Measurements from ENCODE around the gene ZNF74.
A peak's percentile ranks its signal among the peaks of the same experiment; 100 is the strongest.
"Not testable (repeated sequence)": the region's sequence is repeated elsewhere in the genome, so short reads cannot be mapped to it uniquely, and the experiment has no call there.

The ZNF74 gene

DNA sequence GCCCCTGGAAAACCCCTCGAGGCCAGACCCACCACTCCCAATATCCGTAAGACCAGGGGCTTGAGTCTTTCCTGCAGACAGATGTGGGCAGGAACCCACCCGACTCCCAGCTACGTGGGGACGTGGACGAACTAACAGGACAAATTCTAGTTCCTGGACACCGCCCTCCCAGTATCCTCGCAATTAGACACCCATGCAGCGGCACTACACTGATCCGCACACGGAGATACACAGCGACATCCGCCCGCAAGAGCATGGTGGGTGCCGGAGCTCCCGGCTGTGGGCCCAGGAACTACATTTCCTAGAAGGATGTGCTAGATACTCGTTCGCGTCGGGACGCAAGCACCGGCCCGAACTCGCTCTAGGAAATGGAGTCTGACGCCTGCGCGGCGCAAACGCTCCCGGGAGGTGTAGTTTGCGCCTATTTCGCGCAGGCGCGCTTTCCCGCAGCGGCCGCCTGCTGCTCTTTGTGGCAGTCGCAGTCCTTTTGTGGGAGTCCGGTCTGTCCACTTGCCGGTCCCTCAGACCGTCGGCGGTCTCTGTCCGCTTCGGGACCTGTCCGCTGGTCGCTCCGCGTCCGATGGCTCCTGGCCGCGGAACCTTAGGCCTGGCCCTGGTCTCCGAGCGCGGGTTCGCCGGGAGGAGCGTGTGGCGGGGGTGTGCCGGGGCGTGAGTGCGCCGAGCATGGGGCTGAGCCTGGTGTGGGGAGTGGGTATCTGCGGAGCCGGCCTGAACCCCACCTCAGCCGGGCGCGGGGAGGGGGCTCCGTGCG lies at the start of gene ZNF74:
TSS of gene ZNF74 (plus strand) at position 447 of the 772 bp plus-strand sequence. CDS start 478 bp downstream, outside the sequence.
- Mint-ChIP-seq H3K4me3 (peak within 1 kb of the TSS; percentile 88), H3K4me1 (ENCODE audit: low read depth) (peaks cover 15% of the 10 kb centered on the region), H3K9me3 (peaks cover 5% of the 10 kb centered on the region), H3K36me3 (ENCODE audit: low read depth) (no peaks in the 10 kb centered on the region), H3K27me3 (ENCODE audit: low read depth) (no peaks in the 10 kb centered on the region), H3K27ac (peak within 1 kb of the TSS; percentile 90)

DNA sequence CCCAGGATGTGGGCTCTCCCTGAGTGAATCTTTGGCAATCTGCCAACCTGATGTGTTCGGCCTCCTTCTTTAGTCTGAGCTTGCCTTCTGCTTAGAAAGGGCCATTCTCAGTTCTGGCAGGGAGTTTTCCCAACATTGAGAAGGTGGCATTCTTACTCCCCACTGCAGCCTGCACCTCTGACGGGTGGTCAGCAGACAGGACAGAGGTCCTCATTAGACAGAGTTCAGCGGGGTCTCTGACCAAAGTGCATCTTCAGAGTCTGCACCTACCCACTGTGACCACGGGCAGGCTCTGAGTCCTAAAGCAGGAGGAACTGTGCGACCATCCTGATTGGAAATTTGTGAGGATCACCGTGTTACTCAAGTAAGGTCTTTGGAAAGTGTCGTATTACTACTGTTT lies 47.4 kb upstream of the ZNF74 start:
- H3K9me3 Mint-ChIP-seq; H3K27me3 Mint-ChIP-seq (ENCODE audit: low read depth); H3K4me1 Mint-ChIP-seq (ENCODE audit: low read depth); H3K36me3 Mint-ChIP-seq (ENCODE audit: low read depth); H3K4me3 Mint-ChIP-seq; H3K27ac Mint-ChIP-seq: not testable (repeated sequence)

DNA sequence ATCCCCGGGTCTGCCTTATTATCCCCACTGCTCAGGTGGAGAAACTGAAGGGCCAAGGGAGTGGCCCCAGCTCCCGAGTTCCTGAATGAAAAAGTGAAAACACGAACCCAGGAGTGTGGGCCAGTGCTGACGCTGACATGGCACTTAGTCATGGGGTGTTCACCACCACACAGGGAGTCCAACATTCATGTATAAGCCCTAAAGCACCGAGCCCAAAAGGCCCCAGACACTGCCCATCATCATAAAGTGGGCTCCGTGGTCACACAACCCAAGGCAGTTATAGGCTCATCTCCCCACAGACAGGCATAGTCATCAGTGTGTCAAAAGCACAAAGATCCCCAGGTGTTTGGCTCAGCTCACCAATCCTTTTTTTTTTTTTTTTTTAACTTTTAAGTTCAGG lies 41.4 kb upstream of the ZNF74 start:
- not testable (repeated sequence) for H3K4me3 Mint-ChIP-seq; H3K9me3 Mint-ChIP-seq; H3K27ac Mint-ChIP-seq; H3K4me1 Mint-ChIP-seq (ENCODE audit: low read depth); H3K27me3 Mint-ChIP-seq (ENCODE audit: low read depth); H3K36me3 Mint-ChIP-seq (ENCODE audit: low read depth)

DNA sequence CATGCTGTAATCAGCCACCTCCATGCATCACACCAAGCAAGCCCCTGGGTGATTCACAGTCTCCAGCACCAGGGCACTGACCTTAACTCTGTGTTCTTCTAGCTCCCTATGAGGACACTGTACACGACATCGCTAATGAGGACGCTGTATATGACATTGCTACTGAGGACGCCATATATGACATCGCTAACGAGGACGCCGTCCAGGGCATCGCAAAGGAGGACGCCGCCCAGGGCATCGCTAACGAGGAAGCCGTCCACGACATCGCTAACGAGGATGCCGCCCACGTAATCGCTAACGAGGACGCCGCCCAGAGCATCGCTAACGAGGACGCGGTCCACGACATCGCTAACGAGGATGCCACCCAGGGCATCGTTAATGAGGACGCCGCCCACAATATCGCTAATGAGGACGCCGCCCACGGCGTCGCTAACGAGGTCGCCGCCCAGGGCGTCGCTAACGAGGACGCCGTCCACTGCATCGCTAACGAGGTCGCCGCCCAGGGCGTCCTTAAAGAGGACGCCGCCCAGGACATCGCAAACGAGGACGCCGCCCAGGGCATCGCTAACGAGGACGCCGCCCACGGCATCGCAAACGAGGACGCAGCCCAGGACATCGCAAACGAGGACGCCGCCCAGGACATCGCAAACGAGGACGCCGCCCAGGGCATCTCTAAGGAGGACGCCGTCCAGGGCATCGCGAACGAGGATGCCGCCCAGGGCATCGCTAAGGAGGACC lies 39.5 kb upstream of the ZNF74 start:
- Mint-ChIP-seq H3K36me3 (ENCODE audit: low read depth) (no peaks in the 10 kb centered on the region), H3K27ac (no peak overlapping the region), H3K9me3 (no peaks in the 10 kb centered on the region), H3K27me3 (ENCODE audit: low read depth) (no peaks in the 10 kb centered on the region), H3K4me3 (no peak overlapping the region), H3K4me1 (ENCODE audit: low read depth) (no peaks in the 10 kb centered on the region)

DNA sequence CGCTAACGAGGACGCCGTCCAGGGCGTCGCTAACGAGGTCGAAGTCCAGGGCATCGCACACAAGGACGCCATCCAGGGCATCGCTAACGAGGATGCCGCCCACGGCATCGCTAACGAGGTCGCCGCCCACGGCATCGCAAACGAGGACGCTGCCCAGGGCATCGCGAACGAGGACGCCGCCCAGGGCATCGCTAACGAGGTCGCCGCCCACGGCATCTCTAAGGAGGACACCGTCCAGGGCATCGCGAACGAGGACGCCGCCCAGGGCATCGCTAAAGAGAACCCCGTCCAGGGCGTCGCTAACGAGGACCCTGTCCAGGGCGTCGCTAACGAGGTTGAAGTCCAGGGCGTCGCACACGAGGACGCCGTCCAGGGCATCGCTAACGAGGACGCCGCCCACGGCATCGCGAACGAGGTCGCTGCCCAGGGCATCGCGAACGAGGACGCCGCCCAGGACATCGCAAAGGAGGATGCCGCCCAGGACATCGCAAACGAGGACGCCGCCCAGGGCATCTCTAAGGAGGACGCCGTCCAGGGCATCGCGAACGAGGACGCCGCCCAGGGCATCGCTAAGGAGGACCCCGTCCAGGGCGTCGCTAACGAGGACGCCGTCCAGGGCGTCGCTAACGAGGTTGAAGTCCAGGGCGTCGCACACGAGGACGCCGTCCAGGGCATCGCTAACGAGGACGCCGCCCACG lies 37.9 kb upstream of the ZNF74 start:
- H3K4me1 Mint-ChIP-seq (ENCODE audit: low read depth); H3K4me3 Mint-ChIP-seq; H3K27ac Mint-ChIP-seq; H3K27me3 Mint-ChIP-seq (ENCODE audit: low read depth); H3K36me3 Mint-ChIP-seq (ENCODE audit: low read depth); H3K9me3 Mint-ChIP-seq: not testable (repeated sequence)

DNA sequence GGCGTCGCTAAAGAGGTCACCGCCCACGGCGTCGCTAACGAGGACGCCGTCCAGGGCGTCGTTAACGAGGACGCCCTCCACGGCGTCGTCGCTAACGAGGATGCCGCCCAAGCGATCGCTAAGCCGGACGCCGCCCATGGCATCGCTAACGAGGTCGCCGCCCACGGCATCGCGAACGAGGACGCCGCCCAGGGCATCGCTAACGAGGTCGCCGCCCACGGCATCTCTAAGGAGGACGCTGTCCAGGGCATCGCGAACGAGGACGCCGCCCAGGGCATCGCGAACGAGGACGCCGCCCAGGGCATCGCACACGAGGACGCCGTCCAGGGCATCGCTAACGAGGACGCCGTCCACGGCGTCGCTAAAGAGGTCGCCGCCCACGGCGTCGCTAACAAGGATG lies 37.0 kb upstream of the ZNF74 start:
- H3K9me3 Mint-ChIP-seq; H3K36me3 Mint-ChIP-seq (ENCODE audit: low read depth); H3K4me3 Mint-ChIP-seq: not testable (repeated sequence)

DNA sequence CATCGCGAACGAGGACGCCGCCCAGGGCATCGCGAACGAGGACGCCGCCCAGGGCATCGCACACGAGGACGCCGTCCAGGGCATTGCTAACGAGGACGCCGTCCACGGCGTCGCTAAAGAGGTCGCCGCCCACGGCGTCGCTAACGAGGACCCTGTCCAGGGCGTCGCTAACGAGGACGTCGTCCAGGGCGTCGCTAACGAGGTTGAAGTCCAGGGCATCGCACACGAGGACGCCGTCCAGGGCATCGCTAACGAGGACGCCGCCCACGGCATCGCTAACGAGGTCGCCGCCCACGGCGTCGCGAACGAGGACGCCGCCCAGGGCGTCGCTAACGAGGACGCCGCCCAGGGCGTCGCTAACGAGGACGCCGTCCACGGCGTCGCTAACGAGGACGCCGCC lies 36.0 kb upstream of the ZNF74 start:
- H3K4me1 Mint-ChIP-seq (ENCODE audit: low read depth); H3K9me3 Mint-ChIP-seq; H3K4me3 Mint-ChIP-seq; H3K27ac Mint-ChIP-seq; H3K36me3 Mint-ChIP-seq (ENCODE audit: low read depth); H3K27me3 Mint-ChIP-seq (ENCODE audit: low read depth): not testable (repeated sequence)

More for the DNA sequence above, 37.0 kb upstream of the ZNF74 start:
- H3K27me3 Mint-ChIP-seq (ENCODE audit: low read depth); H3K4me1 Mint-ChIP-seq (ENCODE audit: low read depth); H3K27ac Mint-ChIP-seq: not testable (repeated sequence)

- H3K27me3 Mint-ChIP-seq (ENCODE audit: low read depth); H3K4me1 Mint-ChIP-seq (ENCODE audit: low read depth); H3K4me3 Mint-ChIP-seq; H3K27ac Mint-ChIP-seq; H3K9me3 Mint-ChIP-seq; H3K36me3 Mint-ChIP-seq (ENCODE audit: low read depth): not testable (repeated sequence)
Observed at GRCh38 chr22:20358503-20359239, 35.3 kb upstream of the ZNF74 start.

GRCh38 chr22:20360261-20360660 lies 33.7 kb upstream of the ZNF74 start:
- H3K4me1 Mint-ChIP-seq (ENCODE audit: low read depth): peaks cover 11% of the 10 kb centered on the region
- not testable (repeated sequence) for H3K36me3 Mint-ChIP-seq (ENCODE audit: low read depth); H3K27ac Mint-ChIP-seq; H3K27me3 Mint-ChIP-seq (ENCODE audit: low read depth); H3K9me3 Mint-ChIP-seq; H3K4me3 Mint-ChIP-seq

DNA sequence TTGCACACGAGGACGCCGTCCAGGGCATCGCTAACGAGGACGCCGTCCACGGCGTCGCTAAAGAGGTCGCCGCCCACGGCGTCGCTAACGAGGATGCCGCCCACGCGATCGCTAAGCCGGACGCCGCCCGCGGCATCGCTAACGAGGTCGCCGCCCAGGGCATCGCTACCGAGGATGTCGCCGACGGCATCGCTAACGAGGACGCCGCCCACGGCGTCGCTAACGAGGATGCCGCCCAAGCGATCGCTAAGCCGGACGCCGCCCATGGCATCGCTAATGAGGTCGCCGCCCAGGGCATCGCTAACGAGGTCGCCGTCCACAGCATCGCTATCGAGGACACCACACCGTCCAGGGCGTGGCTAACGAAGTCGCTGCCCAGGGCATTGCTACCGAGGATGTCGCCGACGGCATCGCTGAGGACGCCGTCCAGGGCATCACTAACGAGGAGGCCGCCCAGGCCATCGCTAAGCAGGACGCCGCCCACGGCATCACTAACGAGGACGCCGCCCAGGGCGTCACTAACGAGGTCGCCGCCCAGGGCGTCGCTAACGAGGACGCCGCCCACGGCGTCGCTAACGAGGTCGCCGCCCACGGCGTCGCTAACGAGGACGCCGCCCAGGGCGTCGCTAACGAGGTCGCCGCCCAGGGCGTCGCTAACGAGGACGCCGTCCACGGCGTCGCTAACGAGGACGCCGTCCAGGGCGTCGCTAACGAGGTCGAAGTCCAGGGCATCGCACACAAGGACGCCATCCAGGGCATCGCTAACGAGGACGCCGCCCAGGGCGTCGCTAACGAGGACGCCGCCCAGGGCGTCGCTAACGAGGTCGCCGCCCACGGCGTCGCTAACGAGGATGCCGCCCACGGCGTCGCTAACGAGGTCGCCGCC lies 32.8 kb upstream of the ZNF74 start:
- H3K4me3 Mint-ChIP-seq; H3K27me3 Mint-ChIP-seq (ENCODE audit: low read depth): not testable (repeated sequence)

DNA sequence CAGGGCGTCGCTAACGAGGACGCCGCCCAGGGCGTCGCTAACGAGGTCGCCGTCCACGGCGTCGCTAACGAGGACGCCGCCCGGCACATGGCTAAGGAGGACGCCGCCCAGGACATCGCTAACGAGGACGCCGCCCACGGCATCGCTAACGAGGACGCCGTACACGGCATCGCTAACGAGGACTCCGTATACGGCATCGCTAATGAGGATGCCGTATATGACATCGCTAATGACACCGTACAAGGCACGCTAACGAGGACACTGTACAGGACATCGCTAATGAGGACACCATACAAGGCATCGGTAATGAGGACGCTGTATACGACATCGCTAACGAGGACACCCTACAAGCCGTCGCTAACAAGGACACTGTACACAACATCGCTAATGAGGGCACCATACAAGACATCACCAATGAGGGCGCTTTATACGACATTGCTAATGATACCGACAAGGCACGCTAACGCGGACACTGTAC lies 32.2 kb upstream of the ZNF74 start:
- Mint-ChIP-seq H3K27ac (peak overlapping the region; percentile 3), H3K4me1 (ENCODE audit: low read depth) (peaks cover 12% of the 10 kb centered on the region)
- not testable (repeated sequence) for H3K9me3 Mint-ChIP-seq; H3K27me3 Mint-ChIP-seq (ENCODE audit: low read depth); H3K4me3 Mint-ChIP-seq; H3K36me3 Mint-ChIP-seq (ENCODE audit: low read depth)

More for the DNA sequence above, 32.8 kb upstream of the ZNF74 start:
- peaks cover 12% of the 10 kb centered on the region for H3K4me1 Mint-ChIP-seq (ENCODE audit: low read depth)
- H3K36me3 Mint-ChIP-seq (ENCODE audit: low read depth); H3K27ac Mint-ChIP-seq; H3K9me3 Mint-ChIP-seq: not testable (repeated sequence)

DNA sequence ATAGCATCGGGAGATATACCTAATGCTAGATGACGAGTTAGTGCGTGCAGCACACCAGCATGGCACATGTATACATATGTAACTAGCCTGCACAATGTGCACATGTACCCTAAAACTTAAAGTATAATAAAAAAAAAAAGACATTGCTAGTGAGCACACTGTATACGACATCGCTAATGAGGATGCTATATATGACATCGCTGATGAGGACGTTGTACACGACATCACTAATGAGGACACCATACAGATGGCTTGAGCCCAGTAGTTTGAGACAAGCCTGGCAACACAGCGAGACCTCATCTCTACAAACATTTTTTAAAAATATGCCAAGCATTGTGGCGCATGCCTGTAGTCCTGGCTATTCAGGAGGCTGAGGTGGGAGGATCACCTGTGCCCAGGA lies 31.5 kb upstream of the ZNF74 start:
- not testable (repeated sequence) for H3K27ac Mint-ChIP-seq; H3K4me3 Mint-ChIP-seq; H3K9me3 Mint-ChIP-seq; H3K27me3 Mint-ChIP-seq (ENCODE audit: low read depth); H3K36me3 Mint-ChIP-seq (ENCODE audit: low read depth)
- H3K4me1 Mint-ChIP-seq (ENCODE audit: low read depth): peaks cover 12% of the 10 kb centered on the region

DNA sequence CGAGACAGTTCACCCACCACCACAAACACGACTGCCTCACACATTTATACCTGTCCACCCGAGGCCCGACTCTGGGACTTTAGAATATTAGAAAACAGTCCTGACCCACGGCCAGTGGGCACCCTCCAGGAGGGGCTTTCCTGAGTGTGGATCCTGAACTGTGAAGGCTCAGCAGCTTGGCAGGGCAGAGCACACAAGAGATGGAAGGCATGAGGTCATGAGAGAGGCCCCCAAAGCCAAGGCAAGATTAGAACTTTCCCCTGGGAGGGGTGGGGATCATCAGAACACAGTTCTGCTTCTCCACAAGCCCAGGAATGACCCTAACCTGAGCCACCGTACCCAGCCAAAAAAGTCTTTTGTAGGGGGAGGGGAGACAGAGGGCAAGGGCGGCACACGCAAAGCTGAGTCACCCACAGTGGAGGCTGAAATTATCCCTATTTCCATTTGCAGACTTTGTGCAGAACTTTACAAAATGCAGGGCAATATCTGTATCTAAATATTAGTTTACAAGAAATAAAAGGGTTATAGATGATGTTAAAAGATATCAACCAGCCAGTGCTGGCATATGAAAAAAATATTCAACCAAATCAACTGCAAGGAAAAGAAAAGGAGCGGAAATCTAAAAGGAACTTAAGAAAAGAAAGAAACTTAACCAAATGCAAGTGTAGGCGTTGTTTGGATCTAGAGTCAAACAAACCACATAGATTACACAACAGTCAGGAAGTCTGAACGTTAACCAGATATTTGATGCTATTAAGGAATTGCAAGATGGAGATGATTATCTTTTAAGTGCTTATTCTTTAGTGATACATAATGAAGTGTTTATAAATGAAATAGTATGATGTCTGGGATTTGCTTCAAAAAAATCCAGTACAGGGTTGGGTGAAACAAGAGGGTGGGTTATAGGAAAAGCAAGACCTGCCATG lies 29.4 kb upstream of the ZNF74 start:
- not testable (repeated sequence) for H3K27me3 Mint-ChIP-seq (ENCODE audit: low read depth); H3K36me3 Mint-ChIP-seq (ENCODE audit: low read depth); H3K4me3 Mint-ChIP-seq; H3K9me3 Mint-ChIP-seq
- Mint-ChIP-seq H3K4me1 (ENCODE audit: low read depth) (peaks cover 12% of the 10 kb centered on the region), H3K27ac (peak overlapping the region; percentile 67)

All from T-helper 1 cell treated with Interleukin-12 subunit alpha and Interleukin-12 subunit beta and Interleukin-4 antibody, amounts not matched to agents 30 μg/mL and 1 μg/mL, for 36 hours (primary cell).